Parathyroid adenoma (tissue), 2 donors: ENCODE measurements around the gene C10orf67.
A peak's percentile ranks its signal among the peaks of the same experiment; 100 is the strongest.
"Not testable (repeated sequence)": the region's sequence is repeated elsewhere in the genome, so short reads cannot be mapped to it uniquely, and the experiment has no call there.

Experiments used
- H2AFZ ChIP-seq: fragments of 300-600 bp; sonication (generic); one replicate; pipeline ENCODE4 v1.7.0; 2017; ENCODE audit warnings: antibody characterized with exemption, mild to moderate bottlenecking
- H3K27ac ChIP-seq: fragments of 300-600 bp; sonication (generic); one replicate; pipeline ENCODE4 v1.7.0; 2017
- H3K27me3 ChIP-seq: fragments of 300-600 bp; sonication (generic); one replicate; pipeline ENCODE4 v1.7.0; 2017; ENCODE audit warnings: low read length; ENCODE audit not compliant: control insufficient read depth, insufficient read depth
- H3K36me3 ChIP-seq: fragments of 300-600 bp; sonication (generic); one replicate; pipeline ENCODE4 v1.7.0; 2017; ENCODE audit warnings: low read length; ENCODE audit not compliant: control insufficient read depth, insufficient read depth
- H3K4me1 ChIP-seq: fragments of 300-600 bp; sonication (generic); one replicate; pipeline ENCODE4 v1.7.0; 2017; ENCODE audit warnings: control low read depth
- H3K4me2 ChIP-seq: fragments of 300-600 bp; sonication (generic); one replicate; pipeline ENCODE4 v1.7.0; 2017; ENCODE audit warnings: low read length
- H3K4me3 ChIP-seq: fragments of 300-600 bp; sonication (generic); one replicate; pipeline ENCODE4 v1.7.0; 2017; ENCODE audit warnings: low read depth, low read length
- H3K79me2 ChIP-seq: fragments of 300-600 bp; sonication (generic); one replicate; pipeline ENCODE4 v1.7.0; 2017; ENCODE audit warnings: control low read depth
- H3K9ac ChIP-seq: fragments of 300-600 bp; sonication (generic); one replicate; pipeline ENCODE4 v1.7.0; 2017; ENCODE audit warnings: mild to moderate bottlenecking
- H3K9me3 ChIP-seq: fragments of 300-600 bp; sonication (generic); one replicate; pipeline ENCODE4 v1.7.0; 2017; ENCODE audit warnings: low read length; ENCODE audit not compliant: control insufficient read depth
- TF ChIP-seq, protein P1 (sequence below): fragments of 300-600 bp; sonication (generic); IDR thresholded peaks from one replicate; pipeline ENCODE4 v1.7.0; 2017; ENCODE audit warnings: antibody characterized with exemption, mild to moderate bottlenecking
- donor health status: primary hyperparathyroidism.

The C10orf67 gene

DNA sequence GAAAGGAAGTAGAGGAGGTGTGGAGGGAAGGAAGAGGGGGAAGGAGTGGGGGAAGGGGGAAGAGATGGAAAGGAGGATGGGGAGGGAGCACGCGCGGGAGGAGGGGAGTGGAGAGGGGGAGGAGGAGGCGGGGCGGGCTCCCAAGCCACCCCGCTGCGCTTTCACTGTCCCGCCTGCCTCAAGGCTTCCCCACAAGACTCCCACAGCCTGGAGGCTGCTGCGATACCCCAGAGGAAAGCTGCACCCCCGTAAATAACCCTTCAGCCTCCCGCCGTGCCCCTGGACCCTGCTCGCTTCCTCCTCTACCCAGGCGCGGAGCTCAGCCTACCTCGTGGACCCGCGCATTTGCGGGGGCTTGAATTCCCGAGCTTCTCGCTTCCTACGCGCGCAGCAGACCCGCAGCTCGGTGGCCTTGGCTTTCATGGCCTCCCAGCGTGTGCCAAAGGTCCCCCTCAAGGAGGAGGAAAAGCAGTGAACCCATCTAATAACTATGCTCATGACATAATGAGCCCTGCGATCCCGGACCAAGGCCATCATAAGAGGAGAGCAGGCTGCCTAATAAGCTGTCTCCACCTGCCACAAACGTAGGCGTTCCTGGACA lies at the start of gene C10orf67:
TSS of gene C10orf67 (minus strand) at position 557 of the 601 bp plus-strand sequence. CDS start at position 534, 23 bp downstream.
- TF ChIP-seq, protein P1, sequence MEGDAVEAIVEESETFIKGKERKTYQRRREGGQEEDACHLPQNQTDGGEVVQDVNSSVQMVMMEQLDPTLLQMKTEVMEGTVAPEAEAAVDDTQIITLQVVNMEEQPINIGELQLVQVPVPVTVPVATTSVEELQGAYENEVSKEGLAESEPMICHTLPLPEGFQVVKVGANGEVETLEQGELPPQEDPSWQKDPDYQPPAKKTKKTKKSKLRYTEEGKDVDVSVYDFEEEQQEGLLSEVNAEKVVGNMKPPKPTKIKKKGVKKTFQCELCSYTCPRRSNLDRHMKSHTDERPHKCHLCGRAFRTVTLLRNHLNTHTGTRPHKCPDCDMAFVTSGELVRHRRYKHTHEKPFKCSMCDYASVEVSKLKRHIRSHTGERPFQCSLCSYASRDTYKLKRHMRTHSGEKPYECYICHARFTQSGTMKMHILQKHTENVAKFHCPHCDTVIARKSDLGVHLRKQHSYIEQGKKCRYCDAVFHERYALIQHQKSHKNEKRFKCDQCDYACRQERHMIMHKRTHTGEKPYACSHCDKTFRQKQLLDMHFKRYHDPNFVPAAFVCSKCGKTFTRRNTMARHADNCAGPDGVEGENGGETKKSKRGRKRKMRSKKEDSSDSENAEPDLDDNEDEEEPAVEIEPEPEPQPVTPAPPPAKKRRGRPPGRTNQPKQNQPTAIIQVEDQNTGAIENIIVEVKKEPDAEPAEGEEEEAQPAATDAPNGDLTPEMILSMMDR = no peak
- Histone ChIP-seq H3K9ac (no peak within 1 kb of the TSS), H3K4me3 (peak within 1 kb of the TSS; percentile 75), H2AFZ (peak within 1 kb of the TSS; percentile 99), H3K27me3 (no peaks in the 10 kb centered on the region), H3K79me2 (no peaks in the 10 kb centered on the region), H3K9me3 (no peaks in the 10 kb centered on the region), H3K4me2 (peak within 1 kb of the TSS; percentile 99), H3K4me1 (no peaks in the 10 kb centered on the region), H3K27ac (peak within 1 kb of the TSS; percentile 58), H3K36me3 (no peaks in the 10 kb centered on the region)

GRCh38 chr10:23391821-23392220 lies 47.2 kb upstream of the C10orf67 start:
- H2AFZ ChIP-seq = no peak overlapping the region
- H3K27ac ChIP-seq = no peak overlapping the region
- H3K4me2 ChIP-seq = no peak overlapping the region
- no peaks in the 10 kb centered on the region for H3K79me2 ChIP-seq
- H3K4me1 ChIP-seq = no peaks in the 10 kb centered on the region
- H3K9ac ChIP-seq = no peak overlapping the region
- no peaks in the 10 kb centered on the region for H3K27me3 ChIP-seq
- H3K36me3 ChIP-seq = no peaks in the 10 kb centered on the region
- no peaks in the 10 kb centered on the region for H3K9me3 ChIP-seq
- TF ChIP-seq, protein P1 = no peak
- H3K4me3 ChIP-seq = no peak overlapping the region

GRCh38 chr10:23390809-23391208 lies 46.2 kb upstream of the C10orf67 start:
- Histone ChIP-seq H2AFZ (no peak overlapping the region), H3K4me3 (no peak overlapping the region), H3K79me2 (no peaks in the 10 kb centered on the region), H3K36me3 (no peaks in the 10 kb centered on the region), H3K9ac (no peak overlapping the region), H3K9me3 (no peaks in the 10 kb centered on the region), H3K4me2 (no peak overlapping the region), H3K27me3 (no peaks in the 10 kb centered on the region), H3K4me1 (no peaks in the 10 kb centered on the region), H3K27ac (no peak overlapping the region)
- TF ChIP-seq, protein P1 = no peak

- not testable (repeated sequence) for H3K9me3 ChIP-seq, H3K4me3 ChIP-seq, H3K27ac ChIP-seq, H2AFZ ChIP-seq, H3K9ac ChIP-seq, H3K27me3 ChIP-seq, H3K79me2 ChIP-seq, H3K36me3 ChIP-seq, H3K4me2 ChIP-seq, H3K4me1 ChIP-seq
Observed at GRCh38 chr10:23390408-23390807, 45.8 kb upstream of the C10orf67 start.

DNA sequence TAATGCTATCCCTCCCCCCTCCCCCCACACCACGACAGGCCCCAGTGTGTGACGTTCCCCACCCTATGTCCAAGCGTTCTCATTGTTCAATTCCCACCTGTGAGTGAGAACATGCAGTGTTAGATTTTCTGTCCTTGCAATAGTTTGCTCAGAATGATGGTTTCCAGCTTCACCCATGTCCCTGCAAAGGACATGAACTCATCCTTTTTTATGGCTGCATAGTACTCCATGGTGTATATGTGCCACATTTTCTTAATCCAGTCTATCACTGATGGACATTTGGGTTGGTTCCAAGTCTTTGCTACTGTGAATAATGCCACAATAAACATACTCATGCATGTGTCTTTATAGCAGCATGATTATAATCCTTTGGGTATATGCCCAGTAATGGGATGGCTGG lies 42.9 kb upstream of the C10orf67 start:
- H3K9me3 ChIP-seq, H3K4me2 ChIP-seq, H2AFZ ChIP-seq, H3K9ac ChIP-seq, H3K27me3 ChIP-seq, H3K4me3 ChIP-seq, H3K4me1 ChIP-seq, H3K36me3 ChIP-seq, H3K79me2 ChIP-seq, H3K27ac ChIP-seq: not testable (repeated sequence)

DNA sequence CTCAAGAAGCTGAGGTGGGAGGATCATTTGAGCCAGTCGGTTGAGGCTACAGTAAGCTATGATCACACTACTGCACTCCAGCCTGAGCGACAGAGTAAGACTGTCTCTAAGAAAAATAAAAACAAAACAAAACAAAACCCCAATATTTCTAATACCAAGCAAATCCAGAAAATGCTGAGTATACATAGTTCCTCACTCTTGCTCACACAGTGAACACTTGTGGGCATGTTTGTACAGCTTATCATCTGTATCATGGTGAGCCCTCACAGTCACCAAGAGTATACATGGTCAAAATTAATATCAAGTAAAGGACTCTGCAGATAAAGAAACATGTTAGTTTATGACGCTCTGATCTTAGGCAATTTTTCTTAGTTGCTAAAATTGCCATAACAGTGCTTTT lies 41.5 kb upstream of the C10orf67 start:
- Histone ChIP-seq H3K27me3 (no peaks in the 10 kb centered on the region), H3K27ac (no peak overlapping the region), H2AFZ (no peak overlapping the region), H3K4me1 (no peaks in the 10 kb centered on the region), H3K79me2 (no peaks in the 10 kb centered on the region), H3K9ac (no peak overlapping the region), H3K9me3 (no peaks in the 10 kb centered on the region), H3K4me2 (no peak overlapping the region), H3K36me3 (no peaks in the 10 kb centered on the region), H3K4me3 (no peak overlapping the region)
- TF ChIP-seq, protein P1 = no peak
